ENCODE results near the gene ODC1.
A peak's percentile ranks its signal among the peaks of the same experiment; 100 is the strongest.
"Not testable (repeated sequence)": the region's sequence is repeated elsewhere in the genome, so short reads cannot be mapped to it uniquely, and the experiment has no call there.

ODC1 gene

GRCh38 chr2:10447895-10448575, at the start of gene ODC1:
Gene ODC1, minus strand, starts transcription at chr2:10448327. Its CDS starts 3,295 bp downstream, at chr2:10445032.
- peaks cover 26% of the 10 kb centered on the region for H3K36me3 ChIP-seq (ENCODE audit: insufficient read depth, low read length)
- peak within 1 kb of the TSS; percentile 79 for H3K4me3 ChIP-seq (ENCODE audit: low read length)
- H3K27me3 ChIP-seq (ENCODE audit: insufficient read depth, low read length) = no peaks in the 10 kb centered on the region
- H3K4me1 ChIP-seq (ENCODE audit: insufficient read depth, low read length) = peaks cover 28% of the 10 kb centered on the region
- H2AFZ ChIP-seq (ENCODE audit: low read depth, low read length) = peak within 1 kb of the TSS; percentile 86
- H3K9me3 ChIP-seq (ENCODE audit: low read length) = peaks cover 2% of the 10 kb centered on the region

- Histone ChIP-seq H3K27me3 (ENCODE audit: insufficient read depth, low read length) (peaks cover 40% of the 10 kb centered on the region), H2AFZ (ENCODE audit: low read depth, low read length) (no peak overlapping the region), H3K36me3 (ENCODE audit: insufficient read depth, low read length) (no peaks in the 10 kb centered on the region), H3K4me1 (ENCODE audit: insufficient read depth, low read length) (peaks cover 7% of the 10 kb centered on the region), H3K4me3 (ENCODE audit: low read length) (no peak overlapping the region), H3K9me3 (ENCODE audit: low read length) (no peaks in the 10 kb centered on the region)
These were observed 49.7 kb upstream of the ODC1 start for GRCh38 chr2:10497797-10498251.

GRCh38 chr2:10495988-10496313, 47.8 kb upstream of the ODC1 start:
- H3K36me3 ChIP-seq (ENCODE audit: insufficient read depth, low read length) = no peaks in the 10 kb centered on the region
- H3K27me3 ChIP-seq (ENCODE audit: insufficient read depth, low read length) = peaks cover 38% of the 10 kb centered on the region
- H3K9me3 ChIP-seq (ENCODE audit: low read length) = no peaks in the 10 kb centered on the region
- H3K4me1 ChIP-seq (ENCODE audit: insufficient read depth, low read length) = peaks cover 5% of the 10 kb centered on the region
- no peak overlapping the region for H3K4me3 ChIP-seq (ENCODE audit: low read length)
- no peak overlapping the region for H2AFZ ChIP-seq (ENCODE audit: low read depth, low read length)

GRCh38 chr2:10495311-10495987, 47.3 kb upstream of the ODC1 start:
- Histone ChIP-seq H3K4me1 (ENCODE audit: insufficient read depth, low read length) (peaks cover 5% of the 10 kb centered on the region), H3K4me3 (ENCODE audit: low read length) (no peak overlapping the region), H3K27me3 (ENCODE audit: insufficient read depth, low read length) (peaks cover 38% of the 10 kb centered on the region)

DNA sequence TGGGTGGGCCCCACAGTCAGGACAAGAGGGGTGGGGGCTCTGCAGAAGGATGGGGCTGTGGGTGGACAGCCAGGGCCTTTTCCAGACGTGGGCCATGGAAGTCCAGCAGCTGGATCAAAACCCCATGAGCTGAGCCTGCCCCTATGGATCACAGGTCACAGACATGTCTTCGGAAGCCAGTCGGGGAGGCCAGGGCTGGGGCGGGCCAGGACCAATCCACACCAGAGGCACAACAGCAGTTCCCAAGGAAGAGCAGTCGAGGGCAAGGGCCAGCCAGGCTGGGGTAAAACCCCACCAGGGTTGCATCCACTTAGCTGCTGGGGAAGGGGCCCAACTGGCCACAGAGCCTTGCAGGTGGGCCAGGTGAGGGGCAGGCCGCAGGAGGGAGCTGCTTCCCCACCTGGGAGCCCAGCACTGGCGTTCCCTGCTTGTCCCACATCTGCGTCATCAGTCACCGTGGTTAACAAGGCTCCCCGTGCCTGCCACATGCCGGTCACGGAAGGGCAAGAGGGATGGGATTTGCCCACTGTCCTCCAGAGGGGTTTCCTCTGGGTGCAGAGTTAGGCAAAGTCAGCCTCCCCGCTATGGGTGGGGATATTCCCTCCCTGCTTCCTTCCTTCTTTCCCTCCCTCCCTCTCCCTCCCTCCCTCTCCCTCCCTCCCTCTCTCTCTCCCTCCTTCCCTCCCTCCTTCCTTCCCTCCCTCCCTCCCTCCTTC, 46.4 kb upstream of the ODC1 start:
- no peak overlapping the region for H3K4me3 ChIP-seq (ENCODE audit: low read length)
- no peaks in the 10 kb centered on the region for H3K36me3 ChIP-seq (ENCODE audit: insufficient read depth, low read length)
- peaks cover 5% of the 10 kb centered on the region for H3K4me1 ChIP-seq (ENCODE audit: insufficient read depth, low read length)
- H3K9me3 ChIP-seq (ENCODE audit: low read length) = no peaks in the 10 kb centered on the region
- H2AFZ ChIP-seq (ENCODE audit: low read depth, low read length) = no peak overlapping the region
- H3K27me3 ChIP-seq (ENCODE audit: insufficient read depth, low read length) = peaks cover 38% of the 10 kb centered on the region

More at GRCh38 chr2:10495311-10495987, 47.3 kb upstream of the ODC1 start:
- Histone ChIP-seq H3K9me3 (ENCODE audit: low read length) (no peaks in the 10 kb centered on the region), H3K36me3 (ENCODE audit: insufficient read depth, low read length) (no peaks in the 10 kb centered on the region), H2AFZ (ENCODE audit: low read depth, low read length) (no peak overlapping the region)

DNA sequence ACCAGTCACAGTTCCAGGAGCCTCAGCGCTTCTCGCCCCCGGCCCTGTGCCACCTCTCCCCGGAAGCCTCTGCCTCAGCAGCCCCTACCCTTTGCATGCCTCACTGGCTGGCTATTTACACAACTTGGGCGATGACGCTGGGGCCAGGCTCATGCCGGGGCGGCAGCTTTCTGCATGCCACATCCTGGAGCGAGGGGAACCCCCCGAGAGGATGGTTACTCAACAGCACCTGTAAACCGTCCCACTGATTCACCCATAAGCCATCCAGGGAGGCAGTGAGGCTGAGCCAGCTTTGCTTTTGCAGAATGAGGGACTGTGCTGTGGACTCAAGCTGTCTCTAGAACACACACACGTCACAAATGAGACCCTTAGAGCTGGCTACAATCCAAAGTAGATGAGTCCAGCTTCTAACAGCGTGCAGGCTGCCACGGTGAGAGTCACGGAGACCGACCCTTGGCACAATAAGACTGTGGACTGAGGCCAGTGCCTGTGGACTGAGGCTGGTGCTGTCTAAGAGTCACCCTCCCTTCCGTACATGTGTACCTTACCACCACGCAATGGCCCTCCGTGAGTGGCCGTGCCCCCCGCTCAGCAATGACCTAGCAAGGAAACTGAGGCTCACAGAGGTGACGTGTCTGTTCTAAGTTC, 45.6 kb upstream of the ODC1 start:
- H3K4me1 ChIP-seq (ENCODE audit: insufficient read depth, low read length) = peaks cover 5% of the 10 kb centered on the region
- H2AFZ ChIP-seq (ENCODE audit: low read depth, low read length) = no peak overlapping the region
- H3K36me3 ChIP-seq (ENCODE audit: insufficient read depth, low read length) = no peaks in the 10 kb centered on the region
- no peaks in the 10 kb centered on the region for H3K9me3 ChIP-seq (ENCODE audit: low read length)
- H3K27me3 ChIP-seq (ENCODE audit: insufficient read depth, low read length) = peaks cover 35% of the 10 kb centered on the region
- H3K4me3 ChIP-seq (ENCODE audit: low read length) = no peak overlapping the region

DNA sequence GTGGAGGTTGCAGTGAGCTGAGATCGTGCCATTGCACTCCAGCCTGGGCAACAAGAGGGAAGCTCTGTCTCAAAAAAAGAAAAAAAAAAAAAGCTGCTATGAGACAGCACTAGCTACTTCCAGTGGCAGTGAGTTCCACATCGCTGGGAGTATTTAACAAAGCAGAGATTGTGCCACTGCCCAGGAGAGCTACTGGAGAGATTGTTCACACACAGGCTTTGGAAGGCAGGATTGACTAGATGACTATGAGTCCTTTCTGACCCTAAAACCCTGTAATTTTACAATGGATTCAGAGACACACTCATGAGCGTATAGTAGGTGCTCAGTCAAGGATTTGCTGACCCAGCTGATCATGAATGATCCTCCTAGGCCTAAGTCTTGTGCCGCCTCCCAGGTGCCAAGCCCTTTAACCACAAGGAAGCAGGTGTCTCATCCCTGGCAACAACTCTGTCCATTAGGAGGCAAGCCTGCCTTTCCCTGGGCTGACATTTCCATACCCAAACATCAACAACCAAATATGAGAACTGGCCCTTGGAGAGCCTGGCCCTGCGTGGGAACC, 45.0 kb upstream of the ODC1 start:
- peaks cover 3% of the 10 kb centered on the region for H3K4me1 ChIP-seq (ENCODE audit: insufficient read depth, low read length)
- peaks cover 31% of the 10 kb centered on the region for H3K27me3 ChIP-seq (ENCODE audit: insufficient read depth, low read length)
- no peaks in the 10 kb centered on the region for H3K36me3 ChIP-seq (ENCODE audit: insufficient read depth, low read length)
- H3K9me3 ChIP-seq (ENCODE audit: low read length) = no peaks in the 10 kb centered on the region
- H2AFZ ChIP-seq (ENCODE audit: low read depth, low read length) = no peak overlapping the region
- no peak overlapping the region for H3K4me3 ChIP-seq (ENCODE audit: low read length)

GRCh38 chr2:10490806-10491291, 42.7 kb upstream of the ODC1 start:
- no peaks in the 10 kb centered on the region for H3K36me3 ChIP-seq (ENCODE audit: insufficient read depth, low read length)
- peaks cover 15% of the 10 kb centered on the region for H3K27me3 ChIP-seq (ENCODE audit: insufficient read depth, low read length)
- no peak overlapping the region for H2AFZ ChIP-seq (ENCODE audit: low read depth, low read length)
- no peak overlapping the region for H3K4me3 ChIP-seq (ENCODE audit: low read length)
- no peaks in the 10 kb centered on the region for H3K4me1 ChIP-seq (ENCODE audit: insufficient read depth, low read length)
- H3K9me3 ChIP-seq (ENCODE audit: low read length) = no peaks in the 10 kb centered on the region

- H3K4me1 ChIP-seq (ENCODE audit: insufficient read depth, low read length) = no peaks in the 10 kb centered on the region
- H2AFZ ChIP-seq (ENCODE audit: low read depth, low read length) = no peak overlapping the region
- H3K27me3 ChIP-seq (ENCODE audit: insufficient read depth, low read length) = peaks cover 10% of the 10 kb centered on the region
- H3K36me3 ChIP-seq (ENCODE audit: insufficient read depth, low read length) = no peaks in the 10 kb centered on the region
- no peaks in the 10 kb centered on the region for H3K9me3 ChIP-seq (ENCODE audit: low read length)
- H3K4me3 ChIP-seq (ENCODE audit: low read length) = no peak overlapping the region
These were observed 41.9 kb upstream of the ODC1 start for GRCh38 chr2:10489842-10490555.

GRCh38 chr2:10488142-10488541, 40.0 kb upstream of the ODC1 start:
- not testable (repeated sequence) for H3K4me3 ChIP-seq (ENCODE audit: low read length)

GRCh38 chr2:10487741-10488104, 39.6 kb upstream of the ODC1 start:
- H3K4me3 ChIP-seq (ENCODE audit: low read length); H3K9me3 ChIP-seq (ENCODE audit: low read length); H2AFZ ChIP-seq (ENCODE audit: low read depth, low read length); H3K36me3 ChIP-seq (ENCODE audit: insufficient read depth, low read length); H3K27me3 ChIP-seq (ENCODE audit: insufficient read depth, low read length); H3K4me1 ChIP-seq (ENCODE audit: insufficient read depth, low read length): not testable (repeated sequence)

More at GRCh38 chr2:10488142-10488541, 40.0 kb upstream of the ODC1 start:
- not testable (repeated sequence) for H3K4me1 ChIP-seq (ENCODE audit: insufficient read depth, low read length); H3K27me3 ChIP-seq (ENCODE audit: insufficient read depth, low read length); H2AFZ ChIP-seq (ENCODE audit: low read depth, low read length); H3K9me3 ChIP-seq (ENCODE audit: low read length); H3K36me3 ChIP-seq (ENCODE audit: insufficient read depth, low read length)

- no peak overlapping the region for H3K4me3 ChIP-seq (ENCODE audit: low read length)
- no peaks in the 10 kb centered on the region for H3K36me3 ChIP-seq (ENCODE audit: insufficient read depth, low read length)
These were observed 39.1 kb upstream of the ODC1 start for GRCh38 chr2:10487081-10487740.

More at GRCh38 chr2:10487081-10487740, 39.1 kb upstream of the ODC1 start:
- no peaks in the 10 kb centered on the region for H3K27me3 ChIP-seq (ENCODE audit: insufficient read depth, low read length)
- no peak overlapping the region for H2AFZ ChIP-seq (ENCODE audit: low read depth, low read length)
- H3K9me3 ChIP-seq (ENCODE audit: low read length) = no peaks in the 10 kb centered on the region
- no peaks in the 10 kb centered on the region for H3K4me1 ChIP-seq (ENCODE audit: insufficient read depth, low read length)
